Retinal pigment epithelial cell (primary cell): ENCODE results near the gene EDDM13.

Source experiments
- DNase-seq: peaks from one replicate; pipeline ENCODE4 v3.0.0-alpha.2; 2010; ENCODE audit warnings: low read depth
- H3K4me3 ChIP-seq: 2 replicates; pipeline ENCODE4 v1.5.1; 2011; ENCODE audit warnings: mild to moderate bottlenecking, low read length, control low read depth, moderate library complexity
- CTCF ChIP-seq: conservative IDR thresholded peaks from 2 replicates; pipeline ENCODE4 v1.5.1; 2011; ENCODE audit warnings: low read depth, low read length, control low read depth, inconsistent platforms

Gene EDDM13

GRCh38 chr19:56347163-56347778 lies 74.7 kb downstream of the EDDM13 start:
- TF ChIP-seq CTCF = no peak
- H3K4me3 ChIP-seq = no peak overlapping the region
- DNase-seq = no peak

GRCh38 chr19:56348289-56348877 lies 75.8 kb downstream of the EDDM13 start:
- no peak for DNase-seq
- H3K4me3 ChIP-seq = no peak overlapping the region
- TF ChIP-seq CTCF = peak; percentile 42

GRCh38 chr19:56350416-56351045 lies 78.0 kb downstream of the EDDM13 start:
- peak; percentile 90 for TF ChIP-seq CTCF
- peak; percentile 11 for DNase-seq
- H3K4me3 ChIP-seq = no peak overlapping the region

GRCh38 chr19:56351208-56351607 lies 78.7 kb downstream of the EDDM13 start:
- TF ChIP-seq CTCF = no peak
- H3K4me3 ChIP-seq = no peak overlapping the region
- no peak for DNase-seq

GRCh38 chr19:56355517-56355916 lies 83.0 kb downstream of the EDDM13 start:
- H3K4me3 ChIP-seq = no peak overlapping the region
- DNase-seq = no peak
- no peak for TF ChIP-seq CTCF

GRCh38 chr19:56356944-56357343 lies 84.4 kb downstream of the EDDM13 start:
- no peak for DNase-seq
- H3K4me3 ChIP-seq = no peak overlapping the region
- no peak for TF ChIP-seq CTCF
